HepG2 (cell line): ENCODE results near the gene GNMT. TPM values are rescaled to one million over a fixed set of nuclear protein-coding genes. Genes with fewer than 3 reads are reported as not detected.
A peak's percentile ranks its signal among the peaks of the same experiment; 100 is the strongest.

Experiments used
- AFF4 ChIP-seq: sonication (generic); formaldehyde crosslinking; IDR thresholded peaks from 2 replicates; pipeline ENCODE4 v1.4.0; 2020; ENCODE audit warnings: missing genetic modification reagents
- AHR ChIP-seq: IDR thresholded peaks from 2 replicates; pipeline ENCODE4 v1.6.1; 2018; ENCODE audit warnings: missing genetic modification reagents, missing compliant biosample characterization
- HMGA1 ChIP-seq: sonication (generic); formaldehyde crosslinking; conservative IDR thresholded peaks from 2 replicates; pipeline ENCODE4 v1.4.0; 2020; ENCODE audit warnings: missing genetic modification reagents
- KDM6A ChIP-seq: IDR thresholded peaks from 2 replicates; pipeline ENCODE4 v1.6.1; 2016; ENCODE audit warnings: low read depth
- NR2F1 ChIP-seq, 2 experiments: fragments of 450-650 bp in 1 of 2; formaldehyde crosslinking in 1 of 2; IDR thresholded peaks; 2 replicates each; pipeline versions ENCODE4 v1.5.0 to v1.6.1; 2016 to 2020; ENCODE audit warnings: mild to moderate bottlenecking in 1 of 2, missing compliant biosample characterization in 1 of 2, missing genetic modification reagents in 1 of 2, moderate library complexity in 1 of 2
- SAP130 ChIP-seq: IDR thresholded peaks from 2 replicates; pipeline ENCODE4 v1.6.1; 2016; ENCODE audit warnings: low read depth
- TCF7L2 ChIP-seq: IDR thresholded peaks from 2 replicates; pipeline ENCODE4 v1.6.1; 2011; ENCODE audit warnings: mild to moderate bottlenecking, low read depth, low read length, moderate library complexity
- YEATS4 ChIP-seq: sonication (generic); formaldehyde crosslinking; IDR thresholded peaks from 2 replicates; pipeline ENCODE4 v1.4.0; 2020; ENCODE audit warnings: missing genetic modification reagents, borderline replicate concordance
- YY1 ChIP-seq: IDR thresholded peaks from 2 replicates; pipeline ENCODE4 v1.6.1; 2011; ENCODE audit warnings: low read length, low read depth, moderate library complexity, mild to moderate bottlenecking; ENCODE audit not compliant: insufficient read depth, insufficient replicate concordance
- ZBTB10 ChIP-seq: sonication (generic); formaldehyde crosslinking; IDR thresholded peaks from 2 replicates; pipeline ENCODE4 v1.4.0; 2020; ENCODE audit warnings: missing genetic modification reagents, borderline replicate concordance
- ZBTB4 ChIP-seq: sonication (generic); formaldehyde crosslinking; IDR thresholded peaks from 2 replicates; pipeline ENCODE4 v1.4.0; 2020; ENCODE audit warnings: missing genetic modification reagents, mild to moderate bottlenecking, borderline replicate concordance
- ZFP37 ChIP-seq: sonication (generic); formaldehyde crosslinking; IDR thresholded peaks from 2 replicates; pipeline ENCODE4 v1.4.0; 2020; ENCODE audit warnings: missing genetic modification reagents, borderline replicate concordance
- ZFP91 ChIP-seq: sonication (generic); formaldehyde crosslinking; IDR thresholded peaks from 2 replicates; pipeline ENCODE4 v1.9.0; 2022; ENCODE audit warnings: missing genetic modification reagents, mild to moderate bottlenecking, borderline replicate concordance
- ZNF101 ChIP-seq: sonication (generic); formaldehyde crosslinking; IDR thresholded peaks from 2 replicates; pipeline ENCODE4 v1.4.0; 2020; ENCODE audit warnings: mild to moderate bottlenecking, low read depth, missing genetic modification reagents, borderline replicate concordance
- ZNF234 ChIP-seq: sonication (generic); formaldehyde crosslinking; conservative IDR thresholded peaks from 2 replicates; pipeline ENCODE4 v1.5.1; 2020; ENCODE audit warnings: mild to moderate bottlenecking, missing genetic modification reagents
- ZNF629 ChIP-seq: sonication (generic); formaldehyde crosslinking; conservative IDR thresholded peaks from 2 replicates; pipeline ENCODE4 v1.5.0; 2020; ENCODE audit warnings: missing genetic modification reagents
- ZNF839 ChIP-seq: sonication (generic); formaldehyde crosslinking; IDR thresholded peaks from 2 replicates; pipeline ENCODE4 v1.4.0; 2020; ENCODE audit warnings: missing genetic modification reagents, mild to moderate bottlenecking, borderline replicate concordance
- polyA plus RNA-seq, 8 experiments: library from polyadenylated mRNA; depleted of rRNA in 3 of 8; stranded (reverse) in 7 of 8; unstranded in 1 of 8; fragments of >200 nt; fragmentation: Illumina TruSeq in 4 of 8; extraction: Trizol in 4 of 8; gene quantifications; 2 replicates each; pipeline versions ENCODE4 v1.2.1 to v1.2.3, GENCODE V29; 2011 to 2016; ENCODE audit warnings: low read depth in 4 of 8, missing spikeins in 1 of 8, mixed read lengths in 1 of 8; ENCODE audit not compliant: insufficient read depth in 1 of 8
- total RNA-seq, 5 experiments: library from RNA; depleted of rRNA; stranded (reverse); fragments of >200 nt; fragmentation: Illumina TruSeq; extraction: Trizol; gene quantifications; 2 replicates each; pipeline ENCODE4 v1.2.3, GENCODE V29; 2016; ENCODE audit warnings: low read depth in 1 of 5

Gene GNMT
- total and polyA plus RNA-seq, 2 of the 13 experiments (the other 11 are each of a cell fraction or from before 2014, with no cell fraction given), result 2.8 to 7.0 TPM

- TF ChIP-seq AFF4 (no peak), ZNF234 (CRISPR knock-in tag) (no peak), ZNF839 (CRISPR knock-in tag) (no peak; the same call in none of the 2 replicates), ZFP91 (CRISPR knock-in tag) (no peak), ZFP37 (CRISPR knock-in tag) (0 out of 2 replicates have a peak, but pooled peaks have one; percentile 12), ZBTB10 (0 out of 2 replicates have a peak, but pooled peaks have one; percentile 34), YEATS4 (CRISPR knock-in tag) (no peak), ZNF101 (no peak), NR2F1 (CRISPR knock-in tag; IDR thresholded peaks at IDR 0.05) (no peak), ZNF629 (CRISPR knock-in tag) (no peak), YY1 (peak; percentile 0), TCF7L2 (no peak), ZBTB4 (CRISPR knock-in tag) (no peak), HMGA1 (CRISPR knock-in tag) (no peak), KDM6A (no peak), AHR (CRISPR knock-in tag) (no peak), SAP130 (no peak)
These were observed 52.7 kb downstream of the GNMT start (continued) for GRCh38 chr6:43013097-43013842.
